ENCODE data around the gene CCR1.
A peak's percentile ranks its signal among the peaks of the same experiment; 100 is the strongest.
"Not testable (repeated sequence)": the region's sequence is repeated elsewhere in the genome, so short reads cannot be mapped to it uniquely, and the experiment has no call there.

CCR1 gene

DNA sequence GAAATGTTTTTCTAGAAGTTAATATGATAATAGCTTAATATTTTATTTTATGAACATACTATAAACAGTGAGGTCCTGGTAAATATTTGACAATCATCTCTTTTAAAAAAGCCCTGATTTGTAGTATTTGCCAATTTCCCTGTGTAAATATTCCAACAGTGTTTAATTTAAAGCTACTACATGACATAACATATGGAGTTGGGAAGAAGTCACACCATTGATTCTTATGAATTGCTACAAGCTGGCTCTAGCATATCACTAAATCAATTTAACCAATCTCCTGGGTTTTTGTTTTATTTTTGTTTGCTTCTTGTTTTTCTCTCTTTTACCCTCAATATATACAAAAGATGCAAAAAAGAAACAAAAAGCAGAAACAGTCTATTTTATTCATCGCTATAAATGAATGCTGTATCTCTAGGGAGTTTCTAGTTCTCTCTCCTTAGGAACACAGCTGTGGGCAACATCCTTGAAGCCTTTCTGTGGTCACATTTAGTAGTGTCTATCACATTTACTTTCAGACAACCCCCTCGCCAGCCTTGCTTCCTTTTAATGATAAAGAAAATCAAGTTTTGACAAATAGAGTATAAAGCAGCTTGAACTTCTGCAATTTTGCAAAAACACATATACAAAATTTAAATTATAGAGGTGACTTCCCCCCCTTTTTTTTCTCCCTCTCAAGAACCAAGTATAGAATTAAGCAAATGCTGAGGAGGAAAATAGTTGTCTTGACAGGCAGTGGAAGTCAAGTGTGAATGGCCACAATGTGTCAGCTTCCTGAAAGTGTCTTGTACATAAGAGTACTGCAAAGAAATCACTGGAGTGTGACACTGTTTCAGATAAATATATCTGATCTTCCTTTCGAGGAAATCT lies 21.4 kb downstream of the CCR1 start:
- H3K4me3 ChIP-seq (ENCODE audit: control insufficient read depth, low read depth, low read length): no peak overlapping the region
- no peak for DNase-seq (ENCODE audit: low read depth)
- TF ChIP-seq, protein P1, sequence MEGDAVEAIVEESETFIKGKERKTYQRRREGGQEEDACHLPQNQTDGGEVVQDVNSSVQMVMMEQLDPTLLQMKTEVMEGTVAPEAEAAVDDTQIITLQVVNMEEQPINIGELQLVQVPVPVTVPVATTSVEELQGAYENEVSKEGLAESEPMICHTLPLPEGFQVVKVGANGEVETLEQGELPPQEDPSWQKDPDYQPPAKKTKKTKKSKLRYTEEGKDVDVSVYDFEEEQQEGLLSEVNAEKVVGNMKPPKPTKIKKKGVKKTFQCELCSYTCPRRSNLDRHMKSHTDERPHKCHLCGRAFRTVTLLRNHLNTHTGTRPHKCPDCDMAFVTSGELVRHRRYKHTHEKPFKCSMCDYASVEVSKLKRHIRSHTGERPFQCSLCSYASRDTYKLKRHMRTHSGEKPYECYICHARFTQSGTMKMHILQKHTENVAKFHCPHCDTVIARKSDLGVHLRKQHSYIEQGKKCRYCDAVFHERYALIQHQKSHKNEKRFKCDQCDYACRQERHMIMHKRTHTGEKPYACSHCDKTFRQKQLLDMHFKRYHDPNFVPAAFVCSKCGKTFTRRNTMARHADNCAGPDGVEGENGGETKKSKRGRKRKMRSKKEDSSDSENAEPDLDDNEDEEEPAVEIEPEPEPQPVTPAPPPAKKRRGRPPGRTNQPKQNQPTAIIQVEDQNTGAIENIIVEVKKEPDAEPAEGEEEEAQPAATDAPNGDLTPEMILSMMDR (IDR thresholded peaks at IDR 0.05; ENCODE audit: control insufficient read depth, insufficient read depth, low read depth, low read length, missing control alignments): no peak

DNA sequence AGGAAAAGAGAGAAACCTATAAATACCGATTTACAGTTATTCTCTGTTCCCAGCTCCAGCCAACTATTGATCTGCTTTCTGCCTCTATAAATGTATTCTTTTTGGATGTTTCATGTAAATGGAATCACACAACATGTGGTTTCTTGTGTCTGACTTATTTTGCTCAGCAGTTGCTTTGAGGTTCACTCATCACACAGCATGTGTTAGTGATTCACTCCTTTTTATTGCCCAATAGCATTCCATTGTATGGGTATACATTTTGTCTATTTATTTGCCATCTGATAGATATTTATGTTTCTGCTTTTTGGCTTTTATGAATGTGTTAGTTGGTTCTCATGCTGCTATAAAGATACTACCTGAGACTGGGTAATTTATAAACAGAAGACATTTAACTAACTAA lies 23.6 kb downstream of the CCR1 start:
- TF ChIP-seq, protein P1 (IDR thresholded peaks at IDR 0.05; ENCODE audit: control insufficient read depth, insufficient read depth, low read depth, low read length, missing control alignments): no peak
- DNase-seq (ENCODE audit: low read depth): peak; percentile 23
- H3K4me3 ChIP-seq (ENCODE audit: control insufficient read depth, low read depth, low read length): no peak overlapping the region

DNA sequence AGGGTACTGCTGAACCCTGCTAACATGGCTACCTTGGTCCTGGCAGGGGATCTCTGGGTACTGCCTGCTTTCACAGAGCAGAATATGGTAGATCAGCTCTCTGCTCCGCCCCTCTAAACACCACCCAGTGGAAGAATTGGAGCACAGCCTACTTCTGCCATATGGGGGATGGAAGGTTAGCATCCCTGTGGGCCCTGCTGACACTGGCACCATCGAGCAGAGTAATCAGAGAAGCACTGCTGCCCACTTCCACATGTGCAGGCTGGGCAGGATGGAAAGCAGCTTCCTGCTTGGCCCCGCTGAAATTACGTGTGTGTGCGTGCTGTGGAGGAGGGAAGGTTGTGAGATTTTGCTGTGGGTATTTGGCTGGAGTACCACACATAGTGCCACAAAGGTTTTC lies 24.8 kb downstream of the CCR1 start:
- TF ChIP-seq, protein P1 (IDR thresholded peaks at IDR 0.05; ENCODE audit: control insufficient read depth, insufficient read depth, low read depth, low read length, missing control alignments): no peak
- DNase-seq (ENCODE audit: low read depth): no peak
- H3K4me3 ChIP-seq (ENCODE audit: control insufficient read depth, low read depth, low read length): no peak overlapping the region

DNA sequence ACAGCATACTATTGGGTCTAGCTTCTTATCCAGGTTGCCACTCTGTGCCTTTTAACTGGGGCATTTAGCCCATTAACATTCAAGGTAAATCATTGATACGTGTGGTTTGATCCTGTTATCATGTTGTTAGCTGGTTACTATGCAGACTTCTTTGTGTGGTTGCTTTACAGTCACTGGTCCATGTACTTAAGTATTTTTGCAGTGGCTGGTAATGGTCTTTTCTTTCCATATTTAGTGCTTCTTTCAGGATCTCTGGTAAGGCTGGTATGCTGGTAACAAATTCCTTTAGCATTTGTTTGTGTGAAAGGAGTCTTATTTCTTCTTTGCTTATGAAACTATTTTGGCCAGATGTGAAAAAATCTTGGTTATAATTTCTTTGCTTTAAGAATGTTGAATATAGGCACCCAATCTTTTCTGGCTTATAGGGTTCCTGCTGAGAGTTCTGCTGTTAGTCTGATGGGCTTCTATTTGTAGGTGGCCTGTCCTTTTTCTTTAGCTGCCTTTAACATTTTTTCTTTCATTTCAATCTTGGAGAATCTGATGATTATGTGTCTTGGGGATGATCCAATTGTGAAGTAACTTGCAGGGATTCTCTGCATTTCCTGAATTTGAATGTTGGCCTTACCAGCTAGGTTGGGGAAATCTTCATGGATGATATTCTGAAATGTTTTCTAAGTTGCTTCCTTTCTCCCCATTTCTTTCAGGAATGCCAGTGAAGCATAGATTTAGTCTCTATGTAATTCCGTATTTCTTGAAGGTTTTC lies 39.3 kb downstream of the CCR1 start:
- TF ChIP-seq, protein P1 (IDR thresholded peaks at IDR 0.05; ENCODE audit: control insufficient read depth, insufficient read depth, low read depth, low read length, missing control alignments): no peak
- H3K4me3 ChIP-seq (ENCODE audit: control insufficient read depth, low read depth, low read length): no peak overlapping the region
- DNase-seq (ENCODE audit: low read depth): no peak

DNA sequence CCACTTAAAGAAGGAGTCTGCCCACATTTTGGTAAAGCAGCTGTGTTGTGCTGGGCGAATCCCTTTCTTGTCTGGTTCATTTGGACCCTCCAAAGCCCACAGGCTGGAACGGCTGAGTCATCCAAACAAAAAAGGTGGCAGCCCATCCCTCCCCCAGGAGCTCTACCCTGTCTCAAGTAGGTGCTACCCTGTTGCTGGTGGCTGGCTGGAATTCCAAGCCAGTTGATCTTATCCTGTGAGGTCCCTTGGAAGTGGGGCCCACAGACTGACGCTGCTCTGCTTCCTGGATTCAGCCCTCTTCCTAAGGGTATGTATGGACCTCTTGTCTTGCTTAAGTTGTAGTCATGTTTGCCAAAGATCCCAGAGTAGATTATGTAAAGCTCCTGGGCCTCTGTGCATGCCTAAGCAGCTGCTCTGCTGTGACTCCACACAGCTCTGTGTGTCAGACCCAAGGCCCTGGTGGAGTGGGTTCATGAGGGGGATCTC lies 44.5 kb downstream of the CCR1 start:
- no peak for DNase-seq (ENCODE audit: low read depth)
- H3K4me3 ChIP-seq (ENCODE audit: control insufficient read depth, low read depth, low read length): no peak overlapping the region
- TF ChIP-seq, protein P1 (IDR thresholded peaks at IDR 0.05; ENCODE audit: control insufficient read depth, insufficient read depth, low read depth, low read length, missing control alignments): no peak

DNA sequence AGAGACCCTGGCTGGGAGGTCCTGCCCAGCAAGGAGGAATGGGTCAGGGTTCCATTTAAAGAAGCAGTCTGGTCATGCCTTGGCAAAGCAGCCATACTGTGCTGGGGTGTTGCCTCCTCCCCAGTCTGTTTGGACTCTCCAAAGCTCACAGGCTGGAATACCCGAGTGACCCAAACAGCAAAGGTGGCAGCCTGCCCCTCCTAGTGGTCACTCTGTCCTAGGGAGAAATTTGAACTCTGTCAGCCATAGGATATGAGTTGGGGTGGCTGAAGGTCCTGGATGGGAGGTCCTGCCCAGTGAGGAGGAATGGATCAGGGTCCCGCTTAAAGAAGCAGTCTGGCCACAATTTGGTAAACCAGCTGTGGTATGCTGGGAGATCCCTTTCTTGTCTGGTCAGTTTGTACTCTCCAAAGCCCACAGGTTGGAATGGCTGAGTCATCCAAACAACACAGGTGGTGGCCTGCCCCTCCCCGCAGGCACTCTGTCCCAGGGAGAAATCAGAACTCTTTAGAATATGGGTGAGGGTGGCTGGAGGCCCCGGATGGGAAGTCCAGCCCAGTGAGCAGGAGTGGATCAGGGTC lies 45.0 kb downstream of the CCR1 start:
- TF ChIP-seq, protein P1 (IDR thresholded peaks at IDR 0.05; ENCODE audit: control insufficient read depth, insufficient read depth, low read depth, low read length, missing control alignments): no peak
- H3K4me3 ChIP-seq (ENCODE audit: control insufficient read depth, low read depth, low read length): no peak overlapping the region
- DNase-seq (ENCODE audit: low read depth): no peak

DNA sequence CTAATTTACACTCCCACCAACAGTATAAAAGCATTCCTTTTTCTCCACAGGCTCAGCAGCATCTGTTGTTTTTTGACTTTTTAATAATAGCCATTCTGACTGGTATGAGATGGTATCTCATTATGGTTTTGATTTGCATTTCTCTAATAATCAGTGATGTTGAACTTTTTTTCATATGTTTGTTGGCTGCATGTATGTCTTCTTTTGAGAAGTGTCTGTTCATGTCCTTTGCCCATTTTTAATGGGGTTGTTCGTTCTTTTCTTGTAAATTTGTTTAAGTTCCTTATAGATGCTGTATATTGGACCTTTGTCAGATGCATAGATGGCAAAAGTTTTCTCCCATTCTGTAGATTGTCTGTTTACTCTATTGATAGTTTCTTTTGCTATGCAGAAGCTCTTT lies 50.4 kb downstream of the CCR1 start:
- not testable (repeated sequence) for DNase-seq (ENCODE audit: low read depth)

More for the DNA sequence above, 50.4 kb downstream of the CCR1 start:
- H3K4me3 ChIP-seq (ENCODE audit: control insufficient read depth, low read depth, low read length): not testable (repeated sequence)

Measured in AG09309 (cell line).